AML-193 (cell line): ENCODE measurements around the gene C11orf58.

ENCODE experiments used
- DNase-seq, 2 experiments: peaks; one replicate each; lab custom pipeline; 2025; lab: John Stamatoyannopoulos, UW

C11orf58 gene

DNA sequence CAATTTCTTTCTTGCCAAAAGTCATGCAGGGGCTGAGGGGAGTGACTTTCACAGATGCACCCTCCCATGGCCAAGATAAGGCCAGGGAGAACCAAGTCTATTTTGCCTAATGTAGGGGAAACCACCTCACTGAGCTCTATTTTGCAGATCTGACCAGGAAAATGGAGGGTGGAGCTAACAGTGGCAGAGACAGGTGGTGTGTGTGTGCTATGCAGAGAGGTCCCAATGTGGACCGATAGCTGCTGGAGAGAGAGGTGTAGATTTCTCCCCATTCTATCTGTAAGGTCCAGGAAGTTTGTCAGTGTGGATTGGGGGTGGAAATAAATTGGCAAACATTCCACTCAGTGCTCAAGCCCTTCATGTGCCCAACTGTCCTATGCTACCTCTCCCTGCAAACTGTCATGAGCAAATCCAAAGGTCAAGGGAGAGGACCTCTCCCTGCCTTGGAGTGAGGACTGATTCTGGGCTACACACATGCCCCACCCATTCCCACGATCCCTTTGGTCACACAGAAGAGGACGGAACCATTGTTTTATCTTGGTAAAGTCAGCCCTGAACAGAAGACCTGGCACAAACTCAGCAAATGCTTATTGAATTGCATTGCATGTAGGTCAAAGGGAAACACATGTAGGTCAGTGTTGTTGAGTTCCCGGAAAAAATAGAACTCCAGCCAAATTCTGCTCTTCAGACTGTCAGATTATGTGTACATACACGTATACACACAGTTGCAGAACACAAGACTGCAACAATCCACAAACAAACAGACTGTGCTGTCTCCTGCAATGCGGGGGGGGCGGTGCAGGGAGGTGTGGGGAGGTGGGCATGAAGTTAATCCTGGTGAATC, 65.9 kb downstream of the C11orf58 start:
- DNase-seq = no peak

- no peak for DNase-seq
Observed at GRCh38 chr11:16805938-16806337, 67.5 kb downstream of the C11orf58 start.

DNA sequence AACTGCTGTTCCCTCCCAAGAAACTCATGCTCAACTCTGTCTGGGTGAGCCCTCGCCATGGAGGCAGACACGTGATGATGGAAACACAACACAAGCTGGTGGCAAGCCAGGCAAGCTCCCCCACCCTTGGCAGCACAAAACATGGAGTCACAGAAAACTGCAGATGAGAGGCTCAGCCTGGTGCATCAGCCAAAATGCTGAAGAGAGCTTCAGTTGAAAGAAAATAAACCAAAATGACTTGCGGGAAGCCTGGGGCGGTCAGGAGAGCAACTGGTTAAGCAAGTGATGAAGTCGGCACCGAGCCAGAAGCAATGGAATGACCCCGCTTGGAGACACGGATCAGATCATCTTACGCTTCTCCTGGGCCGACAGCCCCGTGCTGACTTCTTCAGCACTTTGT, 68.3 kb downstream of the C11orf58 start:
- DNase-seq = no peak

DNA sequence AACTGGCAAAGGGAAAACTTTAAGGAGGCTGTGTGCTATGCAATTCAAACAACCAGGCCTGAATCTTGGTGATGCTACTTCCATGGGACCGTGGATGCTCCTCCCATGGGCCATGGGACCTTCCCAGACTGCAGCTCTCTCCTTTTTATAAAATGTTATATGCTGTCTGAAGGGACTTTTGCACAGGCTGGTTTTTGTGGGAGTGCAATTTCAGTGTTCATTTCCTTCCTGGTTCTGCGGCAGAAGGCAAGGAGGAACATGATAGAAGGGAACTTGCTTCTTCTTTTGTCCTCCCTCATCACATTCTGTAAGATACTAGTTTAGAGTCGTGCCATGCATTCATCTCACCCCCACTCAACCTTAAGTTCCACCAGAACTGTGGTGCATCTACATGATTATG, 68.9 kb downstream of the C11orf58 start:
- DNase-seq = peak; percentile 68 to 71
